Loucy (cell line): ENCODE results near the gene EIF4H.

Experiments
- H2AFZ ChIP-seq: fragments of 200-600 bp; sonication (generic); 2 replicates; pipeline ENCODE4 v1.6.0; 2016; ENCODE audit warnings: antibody characterized with exemption, mild to moderate bottlenecking, low read length, moderate library complexity
- H3F3A ChIP-seq: fragments of 200-600 bp; 2 replicates; pipeline ENCODE4 v1.6.0; 2016; ENCODE audit warnings: antibody characterized with exemption, low read depth, mild to moderate bottlenecking
- H3K27me3 ChIP-seq: fragments of 200-600 bp; sonication (generic); 2 replicates; pipeline ENCODE4 v1.6.1; 2014; ENCODE audit warnings: low read length, mild to moderate bottlenecking; ENCODE audit not compliant: insufficient read depth, poor library complexity, severe bottlenecking
- H3K36me3 ChIP-seq: fragments of 200-600 bp; sonication (generic); 2 replicates; pipeline ENCODE4 v1.6.1; 2016; ENCODE audit warnings: low read length; ENCODE audit not compliant: insufficient read depth
- H3K4me1 ChIP-seq: fragments of 200-600 bp; sonication (generic); 2 replicates; pipeline ENCODE4 v1.5.1; 2014; ENCODE audit warnings: low read length, mild to moderate bottlenecking; ENCODE audit not compliant: insufficient read depth, poor library complexity, severe bottlenecking
- H3K4me2 ChIP-seq: fragments of 200-600 bp; sonication (generic); 2 replicates; pipeline ENCODE4 v1.6.0; 2014; ENCODE audit warnings: antibody characterized with exemption, low read length, low read depth, mild to moderate bottlenecking; ENCODE audit not compliant: poor library complexity, severe bottlenecking
- H3K4me3 ChIP-seq: fragments of 200-600 bp; sonication (generic); 2 replicates; pipeline ENCODE4 v1.5.1; 2014; ENCODE audit warnings: low read length, mild to moderate bottlenecking, mixed read lengths; ENCODE audit not compliant: poor library complexity, severe bottlenecking
- H3K79me2 ChIP-seq: fragments of 200-600 bp; sonication (generic); 2 replicates; pipeline ENCODE4 v1.6.1; 2014; ENCODE audit warnings: low read length; ENCODE audit not compliant: insufficient read depth
- H3K9ac ChIP-seq: fragments of 200-600 bp; sonication (generic); 2 replicates; pipeline ENCODE4 v1.6.0; 2014; ENCODE audit warnings: mild to moderate bottlenecking, low read depth, low read length, moderate library complexity; ENCODE audit not compliant: poor library complexity, severe bottlenecking
- H3K9me2 ChIP-seq: fragments of 200-600 bp; sonication (generic); replicated peaks from 2 replicates; pipeline ENCODE4 v1.6.1; 2016; ENCODE audit warnings: low read depth, low read length, mixed read lengths
- H3K9me3 ChIP-seq: fragments of 200-600 bp; sonication (generic); 2 replicates; pipeline ENCODE4 v1.6.1; 2014; ENCODE audit warnings: mild to moderate bottlenecking, antibody characterized with exemption, low read length, low read depth; ENCODE audit not compliant: insufficient read depth
- H4K20me1 ChIP-seq: fragments of 200-600 bp; sonication (generic); 2 replicates; pipeline ENCODE4 v1.6.0; 2014; ENCODE audit warnings: antibody characterized with exemption, low read length, mild to moderate bottlenecking; ENCODE audit not compliant: insufficient read depth, poor library complexity, severe bottlenecking
- CTCF ChIP-seq: fragments of 200-600 bp; sonication (generic); conservative IDR thresholded peaks from 2 replicates; pipeline ENCODE4 v1.5.1; 2014; ENCODE audit warnings: mild to moderate bottlenecking, antibody characterized with exemption, low read length
- EZH2phosphoT487 ChIP-seq: fragments of 200-600 bp; IDR thresholded peaks from 2 replicates; pipeline ENCODE4 v1.6.1; 2018; ENCODE audit warnings: antibody characterized with exemption, mild to moderate bottlenecking, moderate library complexity, borderline replicate concordance

EIF4H gene

GRCh38 chr7:74191231-74191630 lies 17.1 kb downstream of the EIF4H start:
- peaks cover 52% of the 10 kb centered on the region for H4K20me1 ChIP-seq
- no peak overlapping the region for H3K4me3 ChIP-seq
- H3K36me3 ChIP-seq: peaks cover 98% of the 10 kb centered on the region
- peaks cover 41% of the 10 kb centered on the region for H3K79me2 ChIP-seq
- H2AFZ ChIP-seq: no peak overlapping the region
- no peaks in the 10 kb centered on the region for H3F3A ChIP-seq
- no peaks in the 10 kb centered on the region for H3K27me3 ChIP-seq
- H3K9ac ChIP-seq: no peak overlapping the region
- no peaks in the 10 kb centered on the region for H3K9me2 ChIP-seq
- H3K9me3 ChIP-seq: no peaks in the 10 kb centered on the region
- no peaks in the 10 kb centered on the region for H3K4me1 ChIP-seq
- no peak overlapping the region for H3K4me2 ChIP-seq
- no peak for TF ChIP-seq CTCF
- TF ChIP-seq EZH2phosphoT487: no peak

GRCh38 chr7:74193054-74193453 lies 18.9 kb downstream of the EIF4H start:
- Histone ChIP-seq H3K9me3 (no peaks in the 10 kb centered on the region), H3K4me1 (no peaks in the 10 kb centered on the region), H3K36me3 (peaks cover 95% of the 10 kb centered on the region), H3K4me2 (no peak overlapping the region), H3K27me3 (no peaks in the 10 kb centered on the region), H3K79me2 (peaks cover 22% of the 10 kb centered on the region), H3K4me3 (no peak overlapping the region), H4K20me1 (peaks cover 34% of the 10 kb centered on the region), H3K9ac (no peak overlapping the region), H3K9me2 (no peaks in the 10 kb centered on the region), H2AFZ (no peak overlapping the region), H3F3A (no peaks in the 10 kb centered on the region; the same call in 1 of the 2 replicates)
- TF ChIP-seq EZH2phosphoT487: no peak
- no peak for TF ChIP-seq CTCF

GRCh38 chr7:74193913-74194312 lies 19.8 kb downstream of the EIF4H start:
- peaks cover 14% of the 10 kb centered on the region for H3K79me2 ChIP-seq
- H3K4me1 ChIP-seq: no peaks in the 10 kb centered on the region
- TF ChIP-seq CTCF (no peak), EZH2phosphoT487 (no peak)
- H3K9me2 ChIP-seq: no peaks in the 10 kb centered on the region
- H2AFZ ChIP-seq: no peak overlapping the region
- H3K36me3 ChIP-seq: peaks cover 87% of the 10 kb centered on the region
- H4K20me1 ChIP-seq: peaks cover 25% of the 10 kb centered on the region
- no peaks in the 10 kb centered on the region; the same call in 1 of the 2 replicates for H3F3A ChIP-seq
- no peak overlapping the region for H3K9ac ChIP-seq
- H3K9me3 ChIP-seq: no peaks in the 10 kb centered on the region
- H3K27me3 ChIP-seq: no peaks in the 10 kb centered on the region
- no peak overlapping the region for H3K4me2 ChIP-seq
- no peak overlapping the region for H3K4me3 ChIP-seq
